GM06990 (cell line): ENCODE data around the gene LAMB1.
"Not testable (repeated sequence)": the region's sequence is repeated elsewhere in the genome, so short reads cannot be mapped to it uniquely, and the experiment has no call there.

Source experiments
- DNase-seq: peaks from one replicate; pipeline ENCODE4 v3.0.0-alpha.2; 2011; ENCODE audit not compliant: insufficient read length; ENCODE audit errors: extremely low read depth
- H3K27me3 ChIP-seq: replicated peaks from 2 replicates; pipeline ENCODE4 v1.6.0; 2011; ENCODE audit warnings: low read length; ENCODE audit not compliant: control insufficient read depth, insufficient read depth
- H3K36me3 ChIP-seq: 2 replicates; pipeline ENCODE4 v1.5.1; 2011; ENCODE audit warnings: low read length; ENCODE audit not compliant: control insufficient read depth, insufficient read depth
- H3K4me3 ChIP-seq: replicated peaks from 2 replicates; pipeline ENCODE4 v1.5.1; 2011; ENCODE audit warnings: low read depth, mild to moderate bottlenecking, control low read depth, low read length
- TF ChIP-seq, protein P1 (sequence below): IDR thresholded peaks from 2 replicates; pipeline ENCODE4 v1.5.1; 2011; ENCODE audit warnings: low read length, control low read depth, mild to moderate bottlenecking, inconsistent platforms; ENCODE audit not compliant: insufficient read depth, poor library complexity, severe bottlenecking

LAMB1 gene

DNA sequence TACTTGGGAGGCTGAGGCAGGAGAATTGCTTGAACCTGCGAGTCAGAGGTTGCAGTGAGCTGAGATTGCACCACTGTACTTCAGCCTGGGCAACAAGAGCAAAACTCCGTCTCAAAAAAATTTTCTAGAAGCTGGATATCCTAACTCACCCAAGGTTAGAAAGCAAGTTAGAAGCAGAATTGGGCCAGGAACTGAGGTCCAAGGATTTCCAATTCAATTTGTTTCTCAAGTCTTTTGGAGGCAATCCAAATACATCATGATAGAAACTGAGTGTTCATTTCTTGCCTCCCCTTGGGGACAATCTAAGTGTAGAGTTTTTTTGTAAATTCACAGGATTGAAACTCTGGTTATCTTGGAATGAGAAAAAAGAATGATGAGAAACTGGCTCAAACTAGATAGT lies 45.5 kb downstream of the LAMB1 start:
- Histone ChIP-seq H3K36me3 (no peaks in the 10 kb centered on the region), H3K4me3 (no peak overlapping the region), H3K27me3 (no peaks in the 10 kb centered on the region; the same call in 1 of the 2 replicates)
- no peak for DNase-seq
- TF ChIP-seq, protein P1, sequence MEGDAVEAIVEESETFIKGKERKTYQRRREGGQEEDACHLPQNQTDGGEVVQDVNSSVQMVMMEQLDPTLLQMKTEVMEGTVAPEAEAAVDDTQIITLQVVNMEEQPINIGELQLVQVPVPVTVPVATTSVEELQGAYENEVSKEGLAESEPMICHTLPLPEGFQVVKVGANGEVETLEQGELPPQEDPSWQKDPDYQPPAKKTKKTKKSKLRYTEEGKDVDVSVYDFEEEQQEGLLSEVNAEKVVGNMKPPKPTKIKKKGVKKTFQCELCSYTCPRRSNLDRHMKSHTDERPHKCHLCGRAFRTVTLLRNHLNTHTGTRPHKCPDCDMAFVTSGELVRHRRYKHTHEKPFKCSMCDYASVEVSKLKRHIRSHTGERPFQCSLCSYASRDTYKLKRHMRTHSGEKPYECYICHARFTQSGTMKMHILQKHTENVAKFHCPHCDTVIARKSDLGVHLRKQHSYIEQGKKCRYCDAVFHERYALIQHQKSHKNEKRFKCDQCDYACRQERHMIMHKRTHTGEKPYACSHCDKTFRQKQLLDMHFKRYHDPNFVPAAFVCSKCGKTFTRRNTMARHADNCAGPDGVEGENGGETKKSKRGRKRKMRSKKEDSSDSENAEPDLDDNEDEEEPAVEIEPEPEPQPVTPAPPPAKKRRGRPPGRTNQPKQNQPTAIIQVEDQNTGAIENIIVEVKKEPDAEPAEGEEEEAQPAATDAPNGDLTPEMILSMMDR, result no peak

DNA sequence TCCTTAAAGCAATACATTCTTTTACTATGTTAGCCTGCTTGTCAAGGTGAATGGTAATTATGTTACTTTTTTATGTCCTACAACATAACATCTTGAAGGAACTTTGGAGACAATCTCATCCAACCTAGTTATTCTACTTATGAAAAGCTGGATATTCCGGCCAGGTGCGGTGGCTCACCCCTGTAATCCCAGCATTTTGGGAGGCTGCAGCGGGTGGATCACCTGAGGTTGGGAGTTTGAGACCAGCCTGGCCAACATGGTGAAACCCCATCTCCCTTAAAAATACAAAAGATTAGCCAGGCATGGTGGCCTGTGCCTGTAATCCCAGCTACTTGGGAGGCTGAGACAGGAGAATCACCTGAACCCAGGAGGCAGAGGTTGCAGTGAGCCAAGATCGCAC lies 46.0 kb downstream of the LAMB1 start:
- not testable (repeated sequence) for H3K4me3 ChIP-seq, H3K27me3 ChIP-seq, H3K36me3 ChIP-seq, DNase-seq

DNA sequence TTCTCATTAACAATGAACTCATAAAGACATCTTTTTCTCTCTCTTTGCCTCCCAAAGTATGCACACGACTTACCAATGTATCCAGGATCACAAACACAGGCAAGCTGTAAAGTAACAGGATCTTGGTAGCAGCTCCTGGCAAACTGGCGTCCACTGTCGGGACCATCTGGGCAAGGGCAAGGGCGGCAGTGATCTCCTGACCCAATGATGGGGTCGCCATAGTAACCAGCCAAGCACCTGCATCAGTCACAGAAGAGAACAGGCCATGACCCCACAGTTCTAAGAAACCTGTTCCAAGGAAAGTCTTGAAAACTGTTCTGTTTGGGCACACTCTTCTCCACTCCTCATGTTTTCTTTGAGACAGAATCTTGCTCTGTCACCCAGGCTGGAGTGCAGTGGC lies 47.6 kb downstream of the LAMB1 start:
- TF ChIP-seq, protein P1, result no peak
- Histone ChIP-seq H3K27me3 (no peaks in the 10 kb centered on the region; the same call in 1 of the 2 replicates), H3K36me3 (no peaks in the 10 kb centered on the region)

DNA sequence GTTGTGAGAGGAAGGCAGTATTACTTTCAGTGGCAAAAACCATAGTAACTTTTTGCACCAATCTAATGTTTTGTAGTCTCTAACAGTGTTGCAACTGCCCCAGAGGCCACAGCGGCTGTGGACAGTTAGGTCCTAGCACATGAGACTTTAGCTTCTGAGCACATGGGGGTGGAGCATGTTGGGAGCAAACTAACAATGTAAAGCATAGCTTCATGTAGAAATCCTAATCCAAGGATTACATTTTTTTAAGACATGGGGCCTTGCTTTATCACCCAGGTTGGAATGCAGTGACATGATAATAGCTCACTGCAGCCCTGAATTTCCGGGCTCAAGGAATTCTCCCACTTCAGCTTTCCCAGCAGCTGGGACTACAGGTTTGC lies 49.0 kb downstream of the LAMB1 start:
- no peak overlapping the region for H3K4me3 ChIP-seq
- DNase-seq, result no peak
- no peaks in the 10 kb centered on the region for H3K36me3 ChIP-seq
- H3K27me3 ChIP-seq, result no peaks in the 10 kb centered on the region; the same call in 1 of the 2 replicates
- TF ChIP-seq, protein P1, result no peak

More for the DNA sequence above, 47.6 kb downstream of the LAMB1 start:
- no peak overlapping the region for H3K4me3 ChIP-seq
- DNase-seq, result no peak

DNA sequence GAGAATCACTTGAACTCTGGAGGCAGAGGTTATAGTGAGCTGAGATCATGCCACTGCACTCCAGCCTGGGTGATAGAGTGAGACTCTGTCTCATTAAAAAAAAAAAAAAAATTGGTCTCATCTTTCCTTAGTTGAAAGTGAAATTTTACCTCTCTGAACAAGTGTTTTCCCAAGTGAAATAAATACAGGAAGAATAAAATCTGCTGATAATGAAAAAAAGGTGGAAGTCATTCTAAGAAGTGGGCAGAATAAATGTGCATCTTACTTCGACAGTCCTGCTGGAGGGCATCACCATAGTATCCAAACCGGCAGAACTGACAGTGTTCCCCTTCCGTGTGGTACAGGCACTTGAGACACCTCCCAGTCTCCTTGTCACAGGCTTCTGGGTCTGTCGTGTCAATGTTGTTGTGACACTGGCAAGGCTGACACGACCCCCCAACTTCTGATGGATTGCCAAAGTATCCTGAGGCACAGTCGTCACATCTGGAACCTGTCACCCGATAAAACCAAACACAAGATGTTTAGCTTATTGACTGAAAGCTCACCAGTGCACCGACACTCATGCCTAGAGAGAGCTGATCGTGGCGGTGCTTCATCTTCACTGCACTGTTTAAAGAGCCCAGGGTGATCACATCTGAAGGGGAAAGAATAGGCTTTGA lies 49.6 kb downstream of the LAMB1 start:
- TF ChIP-seq, protein P1, result no peak
- no peak for DNase-seq
- H3K36me3 ChIP-seq, result no peaks in the 10 kb centered on the region
- no peaks in the 10 kb centered on the region; the same call in 1 of the 2 replicates for H3K27me3 ChIP-seq
- no peak overlapping the region for H3K4me3 ChIP-seq

DNA sequence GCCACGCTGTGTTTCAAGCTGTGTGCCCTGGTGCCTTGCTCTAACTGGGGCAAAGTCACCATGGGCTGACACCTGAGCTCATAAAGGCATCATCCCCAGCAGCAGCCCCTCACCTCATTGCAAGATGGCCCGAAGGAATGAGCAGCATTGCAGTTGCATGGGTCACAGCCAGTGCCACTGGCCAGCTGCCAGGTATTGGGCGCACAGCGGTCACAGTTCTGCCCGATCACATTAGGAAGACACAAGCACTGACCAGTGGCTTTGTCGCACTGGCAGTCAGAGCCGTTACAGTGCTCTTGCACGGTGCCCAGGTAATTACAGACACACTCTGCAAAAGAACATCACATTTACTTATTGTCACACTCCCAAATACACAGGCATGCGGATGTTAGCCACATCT lies 51.1 kb downstream of the LAMB1 start:
- no peak for DNase-seq
- Histone ChIP-seq H3K36me3 (no peaks in the 10 kb centered on the region), H3K4me3 (no peak overlapping the region), H3K27me3 (no peaks in the 10 kb centered on the region; the same call in 1 of the 2 replicates)
- TF ChIP-seq, protein P1, result no peak
